ENCODE data around the gene PSMC1. TPM values are rescaled to one million over a fixed set of nuclear protein-coding genes. Genes with fewer than 3 reads are reported as not detected.

Gene PSMC1
- total and polyA plus RNA-seq, 4 donors = 73.6 to 195 (median 110) TPM

- Histone ChIP-seq H3K9me3 (ENCODE audit: control insufficient read depth in 4 of 4, insufficient read depth in 3 of 4, low read length in 3 of 4) (peaks cover 0 to 1% (median 0%) of the 10 kb centered on the region in 4 donors), H3K27me3 (ENCODE audit: control insufficient read depth in 3 of 3, insufficient read depth in 3 of 3, low read length in 2 of 3) (no peaks in the 10 kb centered on the region), H3K4me3 (no peak overlapping the region), H3K4me1 (ENCODE audit: control insufficient read depth in 5 of 5, insufficient read depth in 5 of 5, low read length in 5 of 5) (no peaks in the 10 kb centered on the region), H3K36me3 (ENCODE audit: control insufficient read depth in 4 of 4, insufficient read depth in 4 of 4, low read length in 4 of 4) (peaks cover 11 to 25% (median 23%) of the 10 kb centered on the region in 4 donors), H3K27ac (ENCODE audit: low read depth in 1 of 2, low read length in 1 of 2) (no peak overlapping the region), H3K9ac (ENCODE audit: insufficient read depth in 1 of 2, low read length in 2 of 2) (no peak overlapping the region)
- WGBS, 2 donors = 88 to 90% methylated on average over 4 of the region's 4 CpGs
- TF ChIP-seq CTCF (IDR thresholded peaks at IDR 0.05; ENCODE audit: control extremely low read depth, extremely low read depth) = no peak
- no peak for DNase-seq
- no peak for ATAC-seq (ENCODE audit: insufficient read depth, low FRiP score)
Measured at GRCh38 chr14:90305176-90305601, 48.8 kb downstream of the PSMC1 start.

GRCh38 chr14:90308561-90308960 is 52.2 kb downstream of the PSMC1 start:
- ATAC-seq (ENCODE audit: insufficient read depth, low FRiP score) = no peak
- TF ChIP-seq CTCF (IDR thresholded peaks at IDR 0.05; ENCODE audit: control extremely low read depth, extremely low read depth) = no peak
- Histone ChIP-seq H3K9me3 (ENCODE audit: control insufficient read depth in 4 of 4, insufficient read depth in 3 of 4, low read length in 3 of 4) (peaks cover 0 to 1% (median 0%) of the 10 kb centered on the region in 4 donors), H3K4me3 (no peak overlapping the region), H3K27me3 (ENCODE audit: control insufficient read depth in 3 of 3, insufficient read depth in 3 of 3, low read length in 2 of 3) (no peaks in the 10 kb centered on the region), H3K4me1 (ENCODE audit: control insufficient read depth in 5 of 5, insufficient read depth in 5 of 5, low read length in 5 of 5) (no peaks in the 10 kb centered on the region), H3K27ac (ENCODE audit: low read depth in 1 of 2, low read length in 1 of 2) (no peak overlapping the region), H3K36me3 (ENCODE audit: control insufficient read depth in 4 of 4, insufficient read depth in 4 of 4, low read length in 4 of 4) (peaks cover 18 to 42% (median 23%) of the 10 kb centered on the region in 4 donors), H3K9ac (ENCODE audit: insufficient read depth in 1 of 2, low read length in 2 of 2) (no peak overlapping the region)
- 93 to 95% methylated on average over 7 of the region's 7 CpGs for WGBS, 2 donors
- DNase-seq = no peak

- ATAC-seq (ENCODE audit: insufficient read depth, low FRiP score) (no peak), DNase-seq (no peak)
- Histone ChIP-seq H3K9me3 (ENCODE audit: control insufficient read depth in 4 of 4, insufficient read depth in 3 of 4, low read length in 3 of 4) (peaks cover 0 to 4% (median 0%) of the 10 kb centered on the region in 4 donors), H3K4me1 (ENCODE audit: control insufficient read depth in 5 of 5, insufficient read depth in 5 of 5, low read length in 5 of 5) (no peaks in the 10 kb centered on the region), H3K4me3 (no peak overlapping the region), H3K36me3 (ENCODE audit: control insufficient read depth in 4 of 4, insufficient read depth in 4 of 4, low read length in 4 of 4) (peaks cover 7 to 30% (median 15%) of the 10 kb centered on the region in 4 donors), H3K9ac (ENCODE audit: insufficient read depth in 1 of 2, low read length in 2 of 2) (no peak overlapping the region), H3K27ac (ENCODE audit: low read depth in 1 of 2, low read length in 1 of 2) (no peak overlapping the region), H3K27me3 (ENCODE audit: control insufficient read depth in 3 of 3, insufficient read depth in 3 of 3, low read length in 2 of 3) (no peaks in the 10 kb centered on the region)
- 70 to 77% methylated on average over 2 of the region's 2 CpGs for WGBS, 2 donors
- TF ChIP-seq CTCF (IDR thresholded peaks at IDR 0.05; ENCODE audit: control extremely low read depth, extremely low read depth) = no peak
Measured at GRCh38 chr14:90317286-90317685, 60.9 kb downstream of the PSMC1 start.

GRCh38 chr14:90318016-90318415 is 61.7 kb downstream of the PSMC1 start:
- no peak overlapping the region for H3K27ac ChIP-seq (ENCODE audit: low read depth in 1 of 2, low read length in 1 of 2)
- DNase-seq = no peak
- no peak for TF ChIP-seq CTCF (IDR thresholded peaks at IDR 0.05; ENCODE audit: control extremely low read depth, extremely low read depth)
- H3K36me3 ChIP-seq (ENCODE audit: control insufficient read depth in 4 of 4, insufficient read depth in 4 of 4, low read length in 4 of 4) = peaks cover 7 to 30% (median 13%) of the 10 kb centered on the region in 4 donors
- no peaks in the 10 kb centered on the region for H3K4me1 ChIP-seq (ENCODE audit: control insufficient read depth in 5 of 5, insufficient read depth in 5 of 5, low read length in 5 of 5)
- H3K9ac ChIP-seq (ENCODE audit: insufficient read depth in 1 of 2, low read length in 2 of 2) = no peak overlapping the region
- ATAC-seq (ENCODE audit: insufficient read depth, low FRiP score) = no peak
- H3K4me3 ChIP-seq = no peak overlapping the region
- H3K27me3 ChIP-seq (ENCODE audit: control insufficient read depth in 3 of 3, insufficient read depth in 3 of 3, low read length in 2 of 3) = no peaks in the 10 kb centered on the region
- 86 to 90% methylated on average over 4 of the region's 4 CpGs for WGBS, 2 donors
- H3K9me3 ChIP-seq (ENCODE audit: control insufficient read depth in 4 of 4, insufficient read depth in 3 of 4, low read length in 3 of 4) = peaks cover 0 to 4% (median 0%) of the 10 kb centered on the region in 4 donors

All from lung (tissue), 12 donors.